ENCODE measurements around the gene ZBTB9.
A peak's percentile ranks its signal among the peaks of the same experiment; 100 is the strongest.

Gene ZBTB9

DNA sequence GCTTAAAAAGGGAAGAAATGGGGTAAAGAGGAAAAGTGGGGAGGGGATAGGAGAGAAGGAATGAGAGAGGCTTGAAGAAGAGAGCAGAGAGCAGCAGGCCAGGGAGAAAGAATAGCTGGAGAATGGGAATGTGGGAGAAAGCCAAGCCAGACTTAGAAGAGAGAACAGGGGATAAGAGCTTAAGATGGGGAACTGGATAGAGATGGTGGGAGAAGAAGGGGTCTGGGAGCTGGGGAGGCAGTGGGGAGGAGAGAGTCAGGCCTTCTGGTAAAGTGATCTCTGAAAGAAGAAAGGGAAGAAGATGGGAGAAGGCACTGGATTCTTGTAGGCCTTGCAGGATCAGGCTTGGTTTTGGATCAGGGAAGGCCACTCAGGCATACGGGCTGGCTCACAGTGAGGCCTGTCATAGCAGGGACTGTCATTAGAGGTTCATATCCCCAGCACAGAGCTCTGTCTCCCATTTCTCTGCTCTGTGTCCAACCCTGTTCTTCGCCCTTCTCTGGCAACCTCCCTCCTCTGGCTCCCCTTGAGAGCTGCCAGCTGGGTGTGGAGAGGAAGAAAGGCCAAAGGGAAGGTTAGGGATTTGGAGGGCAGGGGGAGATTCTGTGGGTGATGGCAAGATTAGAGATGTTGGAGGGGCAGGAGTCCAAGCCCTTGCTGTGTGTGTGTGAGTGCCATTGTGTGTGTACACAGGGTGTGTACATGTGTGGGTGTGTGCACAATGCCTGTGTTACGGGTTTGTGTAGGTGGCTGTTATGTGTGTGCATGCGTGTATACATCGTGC is 25.2 kb upstream of the ZBTB9 start (continued):
- 0 out of 2 replicates have a peak, but pooled peaks have one; percentile 24 for TF ChIP-seq ZBTB48 (tag by site-specific recombination; IDR thresholded peaks at IDR 0.05)
- no peak for TF ChIP-seq ZNF530 (tag by site-specific recombination; IDR thresholded peaks at IDR 0.05; ENCODE audit: low read depth)
- TF ChIP-seq MEIS1 (CRISPR knock-in tag; IDR thresholded peaks at IDR 0.05; ENCODE audit: borderline replicate concordance), result no peak
- TF ChIP-seq GLI2 (tag by site-specific recombination; IDR thresholded peaks at IDR 0.05; ENCODE audit: borderline replicate concordance, low read depth), result no peak
- no peak for TF ChIP-seq ZNF792 (tag by site-specific recombination; IDR thresholded peaks at IDR 0.05)
- TF ChIP-seq TRIM28 (IDR thresholded peaks at IDR 0.05; ENCODE audit: borderline replicate concordance, low read length), result no peak
- TF ChIP-seq ZNF202 (tag by site-specific recombination; IDR thresholded peaks at IDR 0.05; ENCODE audit: borderline replicate concordance), result no peak
- TF ChIP-seq ZNF426 (tag by site-specific recombination; IDR thresholded peaks at IDR 0.05), result no peak
- TF ChIP-seq HOXC10 (CRISPR knock-in tag; IDR thresholded peaks at IDR 0.05), result no peak
- TF ChIP-seq ZNF768 (tag by site-specific recombination; IDR thresholded peaks at IDR 0.05), result no peak
- TF ChIP-seq, protein P1, sequence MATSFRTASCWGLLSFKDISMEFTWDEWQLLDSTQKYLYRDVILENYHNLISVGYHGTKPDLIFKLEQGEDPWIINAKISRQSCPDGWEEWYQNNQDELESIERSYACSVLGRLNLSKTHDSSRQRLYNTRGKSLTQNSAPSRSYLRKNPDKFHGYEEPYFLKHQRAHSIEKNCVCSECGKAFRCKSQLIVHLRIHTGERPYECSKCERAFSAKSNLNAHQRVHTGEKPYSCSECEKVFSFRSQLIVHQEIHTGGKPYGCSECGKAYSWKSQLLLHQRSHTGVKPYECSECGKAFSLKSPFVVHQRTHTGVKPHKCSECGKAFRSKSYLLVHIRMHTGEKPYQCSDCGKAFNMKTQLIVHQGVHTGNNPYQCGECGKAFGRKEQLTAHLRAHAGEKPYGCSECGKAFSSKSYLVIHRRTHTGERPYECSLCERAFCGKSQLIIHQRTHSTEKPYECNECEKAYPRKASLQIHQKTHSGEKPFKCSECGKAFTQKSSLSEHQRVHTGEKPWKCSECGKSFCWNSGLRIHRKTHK (tag by site-specific recombination; IDR thresholded peaks at IDR 0.05), result no peak
- TF ChIP-seq KLF16 (tag by site-specific recombination; IDR thresholded peaks at IDR 0.05), result no peak
- no peak for TF ChIP-seq ZNF2 (tag by site-specific recombination; IDR thresholded peaks at IDR 0.05)
- TF ChIP-seq ZFHX2 (tag by site-specific recombination; conservative IDR thresholded peaks at IDR 0.05), result peak; percentile 95
- TF ChIP-seq ZFP41 (tag by site-specific recombination; IDR thresholded peaks at IDR 0.05; ENCODE audit: borderline replicate concordance), result no peak
- no peak for TF ChIP-seq ZNF121 (tag by site-specific recombination; IDR thresholded peaks at IDR 0.05)
- TF ChIP-seq ZSCAN23 (tag by site-specific recombination; IDR thresholded peaks at IDR 0.05), result no peak
- TF ChIP-seq ZNF266 (tag by site-specific recombination; IDR thresholded peaks at IDR 0.05; ENCODE audit: low read depth), result no peak
- TF ChIP-seq RBAK (tag by site-specific recombination; IDR thresholded peaks at IDR 0.05), result no peak
- TF ChIP-seq ZNF394 (tag by site-specific recombination; IDR thresholded peaks at IDR 0.05; ENCODE audit: borderline replicate concordance), result no peak
- TF ChIP-seq PRDM1 (tag by site-specific recombination; IDR thresholded peaks at IDR 0.05), result peak; percentile 94
- no peak for TF ChIP-seq ZNF274 (IDR thresholded peaks at IDR 0.05; ENCODE audit: low read length)
- no peak for TF ChIP-seq ZNF274 (tag by site-specific recombination; IDR thresholded peaks at IDR 0.05; ENCODE audit: borderline replicate concordance)
- TF ChIP-seq ZNF664 (tag by site-specific recombination; IDR thresholded peaks at IDR 0.05), result no peak
- no peak for TF ChIP-seq ZNF561 (tag by site-specific recombination; IDR thresholded peaks at IDR 0.05; ENCODE audit: borderline replicate concordance)
- TF ChIP-seq ZNF221 (tag by site-specific recombination; IDR thresholded peaks at IDR 0.05; ENCODE audit: borderline replicate concordance), result no peak
- peak; percentile 83 for TF ChIP-seq ZBTB17 (tag by site-specific recombination; IDR thresholded peaks at IDR 0.05)
- TF ChIP-seq ZNF544 (tag by site-specific recombination; IDR thresholded peaks at IDR 0.05), result no peak
- TF ChIP-seq ZBTB49 (tag by site-specific recombination; IDR thresholded peaks at IDR 0.05; ENCODE audit: low read depth), result no peak
- TF ChIP-seq ZXDB (tag by site-specific recombination; IDR thresholded peaks at IDR 0.05), result no peak
- TF ChIP-seq AEBP2 (tag by site-specific recombination; IDR thresholded peaks at IDR 0.05; ENCODE audit: borderline replicate concordance), result no peak
- no peak for TF ChIP-seq ZNF610 (tag by site-specific recombination; IDR thresholded peaks at IDR 0.05; ENCODE audit: borderline replicate concordance)
- TF ChIP-seq, protein P2, sequence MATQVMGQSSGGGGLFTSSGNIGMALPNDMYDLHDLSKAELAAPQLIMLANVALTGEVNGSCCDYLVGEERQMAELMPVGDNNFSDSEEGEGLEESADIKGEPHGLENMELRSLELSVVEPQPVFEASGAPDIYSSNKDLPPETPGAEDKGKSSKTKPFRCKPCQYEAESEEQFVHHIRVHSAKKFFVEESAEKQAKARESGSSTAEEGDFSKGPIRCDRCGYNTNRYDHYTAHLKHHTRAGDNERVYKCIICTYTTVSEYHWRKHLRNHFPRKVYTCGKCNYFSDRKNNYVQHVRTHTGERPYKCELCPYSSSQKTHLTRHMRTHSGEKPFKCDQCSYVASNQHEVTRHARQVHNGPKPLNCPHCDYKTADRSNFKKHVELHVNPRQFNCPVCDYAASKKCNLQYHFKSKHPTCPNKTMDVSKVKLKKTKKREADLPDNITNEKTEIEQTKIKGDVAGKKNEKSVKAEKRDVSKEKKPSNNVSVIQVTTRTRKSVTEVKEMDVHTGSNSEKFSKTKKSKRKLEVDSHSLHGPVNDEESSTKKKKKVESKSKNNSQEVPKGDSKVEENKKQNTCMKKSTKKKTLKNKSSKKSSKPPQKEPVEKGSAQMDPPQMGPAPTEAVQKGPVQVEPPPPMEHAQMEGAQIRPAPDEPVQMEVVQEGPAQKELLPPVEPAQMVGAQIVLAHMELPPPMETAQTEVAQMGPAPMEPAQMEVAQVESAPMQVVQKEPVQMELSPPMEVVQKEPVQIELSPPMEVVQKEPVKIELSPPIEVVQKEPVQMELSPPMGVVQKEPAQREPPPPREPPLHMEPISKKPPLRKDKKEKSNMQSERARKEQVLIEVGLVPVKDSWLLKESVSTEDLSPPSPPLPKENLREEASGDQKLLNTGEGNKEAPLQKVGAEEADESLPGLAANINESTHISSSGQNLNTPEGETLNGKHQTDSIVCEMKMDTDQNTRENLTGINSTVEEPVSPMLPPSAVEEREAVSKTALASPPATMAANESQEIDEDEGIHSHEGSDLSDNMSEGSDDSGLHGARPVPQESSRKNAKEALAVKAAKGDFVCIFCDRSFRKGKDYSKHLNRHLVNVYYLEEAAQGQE (tag by site-specific recombination; IDR thresholded peaks at IDR 0.05), result no peak
